NCI-H82 treated with DMSO at 0.1 percent for 48 hours (cell line): Measurements from ENCODE around the gene GRID1.
"Not testable (repeated sequence)": the region's sequence is repeated elsewhere in the genome, so short reads cannot be mapped to it uniquely, and the experiment has no call there.

ENCODE experiments used
- DNase-seq: peaks from one replicate; lab custom pipeline; 2025; ENCODE audit not compliant: unreplicated experiment; lab: John Stamatoyannopoulos, UW

The GRID1 gene

DNA sequence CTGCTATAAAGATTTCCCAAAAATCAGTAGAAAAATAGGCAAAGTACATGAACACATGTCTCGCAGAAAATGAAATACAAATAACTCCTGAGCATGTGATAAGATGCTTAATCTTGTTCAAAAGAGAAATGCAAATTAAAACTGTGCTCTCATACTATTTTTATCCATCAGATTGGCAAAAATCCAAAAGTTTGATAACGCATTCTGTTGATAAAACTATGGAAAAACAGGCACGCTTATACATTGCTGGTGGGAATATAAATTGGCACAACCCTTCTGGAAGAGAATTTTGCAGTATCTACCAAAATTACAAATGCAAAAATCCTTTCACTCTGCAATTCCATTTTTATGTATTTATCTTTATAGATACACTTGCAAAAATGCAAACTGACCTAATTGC is 315.0 kb downstream of the GRID1 start:
- no peak for DNase-seq

DNA sequence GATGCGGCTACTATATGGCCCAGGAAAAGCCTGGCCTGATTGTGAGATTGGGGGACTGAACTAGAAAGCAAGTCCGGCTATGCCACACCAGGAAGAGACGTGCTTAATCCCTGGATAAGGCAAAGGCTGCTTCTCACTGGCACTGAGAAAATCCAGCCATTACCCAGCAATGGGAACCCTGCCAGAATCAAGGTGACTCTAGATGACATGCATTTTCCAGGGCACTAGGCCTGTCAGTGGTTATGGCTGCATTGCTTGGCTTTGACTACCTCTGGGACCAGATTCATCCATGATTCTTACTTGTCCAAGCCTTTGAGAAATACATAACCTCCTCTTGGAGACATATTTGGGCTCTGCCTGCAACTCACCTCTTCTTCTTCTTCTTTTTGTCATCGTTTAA is 317.2 kb downstream of the GRID1 start:
- DNase-seq, result no peak

DNA sequence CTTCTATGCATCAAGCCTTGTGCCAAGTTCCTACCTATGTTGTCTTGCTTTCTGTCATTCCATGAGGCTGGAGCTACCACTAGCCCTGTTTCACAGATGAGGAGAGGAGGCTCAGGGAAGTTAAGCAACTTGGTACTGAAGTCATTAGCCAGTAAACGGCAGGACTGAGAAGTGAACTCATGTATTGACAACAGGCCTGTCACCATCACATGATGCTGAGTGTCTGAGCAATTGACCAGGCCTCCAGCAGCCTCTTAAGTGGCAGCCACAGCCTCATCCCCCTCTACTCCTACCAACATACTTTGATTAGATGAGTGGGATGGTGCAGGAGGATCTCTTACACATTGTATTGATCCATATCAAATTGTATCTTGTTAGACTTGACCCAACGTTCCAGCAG is 317.6 kb downstream of the GRID1 start:
- DNase-seq, result no peak

DNA sequence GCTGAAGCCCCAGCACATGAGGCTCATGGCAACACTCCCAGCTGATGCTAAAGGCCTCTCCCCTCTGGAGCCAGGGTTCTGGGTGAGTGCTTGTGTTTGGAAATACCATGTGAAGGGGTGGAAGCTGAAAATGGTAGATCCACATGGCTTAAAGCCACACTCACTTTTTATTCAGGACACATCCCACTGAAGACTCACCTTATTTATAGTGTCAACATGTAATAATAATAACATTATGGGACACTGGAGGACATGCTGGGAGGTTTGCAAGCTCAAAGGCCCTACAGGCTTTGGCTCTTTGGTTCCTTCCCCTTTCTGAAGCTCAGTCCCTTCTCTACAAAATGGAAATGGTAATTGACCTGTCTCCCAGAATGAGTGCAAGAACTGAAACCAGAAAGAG is 318.0 kb downstream of the GRID1 start:
- DNase-seq, result no peak

DNA sequence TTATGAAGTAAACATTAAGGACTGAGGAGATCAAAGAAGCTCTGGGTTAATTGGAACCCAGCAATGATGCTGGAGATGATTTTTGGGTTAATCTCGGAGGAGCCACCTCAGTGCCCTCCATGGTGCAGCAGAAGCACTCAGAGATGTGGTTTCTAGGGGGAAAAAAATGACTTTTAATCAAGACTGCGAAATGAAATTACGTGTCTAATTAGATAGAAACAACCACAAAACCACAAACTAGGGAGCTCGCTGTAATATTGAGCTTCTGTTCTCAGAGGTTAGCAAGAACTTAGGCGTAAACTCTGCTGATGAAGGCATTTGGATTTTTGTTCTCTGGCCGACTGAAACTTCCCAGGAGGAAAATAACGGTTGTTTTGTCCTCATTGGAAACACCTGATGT is 319.0 kb downstream of the GRID1 start:
- DNase-seq, result no peak

DNA sequence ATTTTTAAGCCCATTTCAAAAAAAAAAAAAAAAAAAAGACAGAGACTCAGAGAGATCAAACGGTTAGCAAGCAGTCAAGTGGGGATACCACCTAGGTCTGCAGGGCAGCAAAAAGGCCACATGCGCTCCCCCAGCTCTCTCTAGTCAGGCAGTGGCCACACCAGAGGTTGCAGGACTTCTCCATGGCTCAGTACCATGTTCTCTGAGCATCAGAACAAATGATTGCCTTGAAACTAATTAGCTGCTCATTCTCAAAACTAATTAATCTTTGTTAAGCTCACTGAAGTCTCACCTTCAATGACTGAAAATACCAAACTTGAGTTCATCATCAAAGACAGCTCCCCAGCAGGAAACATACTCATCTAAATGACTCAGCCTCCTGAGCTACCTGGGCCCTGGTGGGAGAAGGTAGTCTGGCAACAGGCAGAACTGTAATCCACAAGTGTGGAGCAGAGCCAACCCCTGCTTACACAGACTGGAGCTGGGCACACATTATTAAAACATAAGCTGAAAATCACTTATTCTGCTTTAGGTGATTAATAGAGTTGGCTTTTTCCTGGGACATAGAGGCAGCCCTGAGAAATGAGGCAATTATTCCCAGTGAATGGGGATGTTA is 319.6 kb downstream of the GRID1 start:
- DNase-seq, result no peak

DNA sequence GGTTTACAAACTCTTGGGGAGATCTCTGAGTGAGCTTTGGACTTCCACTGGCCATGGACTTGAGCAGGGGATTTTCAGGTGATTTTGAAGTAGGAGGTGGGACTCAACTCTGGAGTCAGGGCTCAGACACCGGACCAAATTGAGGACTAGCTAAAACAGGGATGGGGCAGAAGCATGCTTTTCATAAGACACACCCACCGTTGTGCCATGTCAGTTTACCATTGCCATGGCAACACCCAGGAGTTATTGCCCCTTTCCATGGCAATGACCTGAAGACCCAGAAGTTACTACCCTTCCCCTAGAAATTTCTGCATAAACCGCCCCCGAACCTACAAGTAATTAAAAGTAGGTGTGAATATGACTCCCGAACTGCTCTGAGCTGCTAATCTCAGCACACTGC is 320.7 kb downstream of the GRID1 start:
- no peak for DNase-seq

DNA sequence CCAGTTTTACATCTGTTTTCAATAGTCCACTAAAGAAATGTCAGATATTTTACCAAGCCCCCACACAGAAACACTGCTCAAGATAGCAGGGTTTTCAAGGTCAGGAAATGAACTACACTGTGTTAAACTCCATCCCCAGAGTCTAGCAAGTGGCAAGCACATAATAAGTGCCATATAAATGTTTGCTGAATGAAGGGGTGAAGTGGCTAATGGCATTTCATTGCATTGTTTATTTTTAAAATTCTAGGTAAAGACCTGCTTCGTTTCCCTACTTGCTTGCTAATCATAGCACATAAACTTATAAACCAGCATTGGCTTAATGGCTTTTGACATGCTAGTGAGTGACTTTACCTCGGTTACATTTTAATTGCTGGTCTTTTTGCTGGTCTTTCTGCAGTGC is 322.6 kb downstream of the GRID1 start:
- no peak for DNase-seq

DNA sequence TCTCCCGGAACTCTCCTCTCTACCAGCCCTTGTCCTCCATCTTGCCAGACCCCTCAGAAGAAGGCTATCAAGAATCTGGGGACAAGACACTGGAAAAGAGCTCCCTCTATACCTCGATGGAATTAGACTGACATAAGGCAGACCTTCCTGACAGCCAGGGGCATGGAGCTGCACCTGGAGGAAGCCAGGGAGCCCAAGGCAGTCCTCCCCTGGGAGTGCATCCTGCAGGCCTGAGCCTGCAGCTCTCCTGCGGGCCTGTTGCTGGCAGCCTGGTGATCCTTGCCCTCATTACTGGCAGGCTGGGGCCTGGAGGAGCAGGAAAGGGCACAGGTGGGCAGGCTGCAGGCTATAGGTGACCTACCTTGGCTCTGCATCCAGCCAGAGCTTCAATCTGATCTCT is 323.4 kb downstream of the GRID1 start:
- DNase-seq, result no peak

DNA sequence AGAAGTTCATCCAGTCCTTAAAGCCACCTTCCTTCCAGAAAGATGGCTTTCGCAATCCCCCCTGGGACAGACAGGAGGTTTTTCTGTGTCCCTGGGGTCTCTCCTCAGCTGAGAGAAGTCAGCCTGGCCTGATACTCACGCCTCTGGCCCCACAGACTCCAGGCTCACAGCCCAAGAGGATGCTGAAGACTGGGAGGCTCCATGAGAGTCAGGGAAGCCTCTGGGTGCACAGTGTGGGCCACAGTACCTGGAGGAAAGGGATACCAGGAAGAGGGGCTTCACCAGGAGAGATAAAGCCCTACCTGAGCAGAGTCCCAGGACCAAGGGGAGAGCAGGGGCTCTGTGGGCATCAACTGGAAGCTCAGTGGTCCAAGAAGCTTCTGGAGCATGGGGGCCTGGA is 324.4 kb downstream of the GRID1 start:
- DNase-seq, result no peak

DNA sequence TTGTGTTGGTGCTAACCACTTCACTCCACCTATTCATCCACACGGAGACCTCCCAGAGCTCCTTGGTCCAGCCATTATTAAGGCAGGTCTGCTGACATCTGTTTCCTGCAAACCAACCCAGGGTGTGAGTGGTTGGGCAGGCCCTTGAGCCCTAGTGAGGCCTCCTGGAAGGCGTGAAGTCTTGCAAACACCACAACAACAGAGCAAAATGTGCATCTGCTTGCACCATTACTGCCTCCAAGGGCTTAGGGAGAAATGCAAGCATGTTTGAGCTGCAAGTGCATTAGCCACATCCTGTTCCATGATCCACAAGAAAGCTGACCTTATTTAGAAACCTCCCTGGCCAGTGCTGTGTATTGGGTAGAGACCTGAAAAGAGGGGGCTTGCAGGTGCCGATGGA is 325.5 kb downstream of the GRID1 start:
- DNase-seq, result no peak

DNA sequence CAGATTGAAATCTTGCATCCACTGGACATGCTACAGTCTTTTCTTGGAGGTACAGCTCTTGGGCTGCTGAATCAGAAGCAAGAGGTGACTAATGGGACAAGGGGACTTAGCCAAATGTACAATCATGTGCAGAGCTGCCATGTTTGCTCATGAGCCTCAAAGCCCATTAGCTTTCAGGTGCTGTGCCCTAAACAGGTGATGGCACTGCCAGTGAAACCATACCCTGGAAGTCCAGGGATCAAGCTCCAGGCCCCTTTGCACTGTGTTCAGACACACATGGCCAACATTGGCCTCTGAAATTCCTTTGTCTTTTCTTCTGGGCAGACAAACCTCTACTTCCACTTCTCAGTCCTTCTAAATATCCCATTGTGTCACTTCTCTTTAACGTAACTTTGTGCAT is 328.2 kb downstream of the GRID1 start:
- no peak for DNase-seq

DNA sequence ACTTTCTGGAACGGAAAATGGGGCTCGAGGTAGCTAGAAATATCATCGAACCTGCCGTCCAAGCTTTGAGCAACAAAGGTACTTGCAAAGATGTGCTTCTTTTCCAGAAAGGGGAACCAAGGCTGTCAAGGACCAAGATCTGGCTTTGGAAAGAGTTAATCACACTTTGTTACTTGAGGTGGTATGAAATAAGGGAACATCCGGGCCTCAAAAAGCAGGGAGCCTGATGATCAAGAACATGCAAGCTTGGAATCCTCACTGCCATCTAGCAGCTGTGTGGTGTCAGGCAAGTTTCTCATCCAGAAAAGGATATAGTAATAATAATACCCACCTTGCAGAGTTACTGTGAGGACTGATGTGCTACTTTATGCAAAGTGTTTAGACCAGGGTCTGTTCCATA is 329.5 kb downstream of the GRID1 start:
- DNase-seq, result no peak

DNA sequence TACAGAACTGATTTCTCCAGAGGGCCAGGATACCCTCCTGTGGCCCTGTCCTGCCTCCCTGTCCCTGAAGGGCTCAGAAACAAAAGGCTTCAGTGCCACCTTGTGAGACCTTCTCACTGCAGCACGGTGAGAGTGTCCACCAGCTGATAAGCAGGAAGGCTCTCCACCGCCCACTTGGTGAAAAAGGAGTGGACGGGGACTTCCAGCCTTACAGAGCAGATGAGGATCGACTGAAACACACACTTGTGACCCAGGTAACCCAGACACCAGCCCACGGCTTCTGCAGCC is 330.1 kb downstream of the GRID1 start:
- DNase-seq, result no peak

DNA sequence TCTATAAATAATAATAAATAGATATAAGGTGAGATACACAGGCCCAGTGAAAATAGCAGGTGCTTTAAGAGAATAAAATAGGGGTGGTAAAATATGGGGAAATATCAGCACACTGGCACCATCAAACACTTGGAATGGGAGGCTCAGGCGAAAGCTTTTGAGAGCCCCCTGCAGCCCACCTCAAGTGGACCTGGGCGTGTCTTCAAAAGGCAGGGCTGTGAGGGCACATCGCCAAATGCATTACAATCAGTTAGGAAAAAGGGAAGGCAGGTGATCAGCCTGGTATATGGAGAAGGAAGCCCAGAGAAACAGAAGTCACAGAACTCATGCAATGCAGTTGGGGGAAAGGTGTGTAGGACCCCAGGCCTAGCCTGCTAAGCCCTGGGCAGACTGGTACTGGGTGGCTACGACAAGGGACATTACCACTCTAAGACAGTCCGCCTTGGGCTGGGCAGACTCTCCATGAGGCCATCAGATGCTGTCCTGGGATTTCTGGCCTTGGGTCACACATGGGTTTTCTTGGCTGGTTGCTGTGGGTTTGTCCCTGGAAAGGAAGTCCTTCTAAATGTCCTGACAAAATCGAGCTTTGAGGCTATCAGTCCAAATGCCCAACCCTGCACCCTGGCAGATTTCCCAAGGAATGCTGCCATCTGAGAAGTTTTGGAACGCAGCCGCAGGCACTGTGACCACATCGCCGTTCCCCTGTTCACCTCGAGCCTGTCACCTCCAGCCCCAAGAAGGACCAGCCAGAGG is 330.6 kb downstream of the GRID1 start:
- no peak for DNase-seq

DNA sequence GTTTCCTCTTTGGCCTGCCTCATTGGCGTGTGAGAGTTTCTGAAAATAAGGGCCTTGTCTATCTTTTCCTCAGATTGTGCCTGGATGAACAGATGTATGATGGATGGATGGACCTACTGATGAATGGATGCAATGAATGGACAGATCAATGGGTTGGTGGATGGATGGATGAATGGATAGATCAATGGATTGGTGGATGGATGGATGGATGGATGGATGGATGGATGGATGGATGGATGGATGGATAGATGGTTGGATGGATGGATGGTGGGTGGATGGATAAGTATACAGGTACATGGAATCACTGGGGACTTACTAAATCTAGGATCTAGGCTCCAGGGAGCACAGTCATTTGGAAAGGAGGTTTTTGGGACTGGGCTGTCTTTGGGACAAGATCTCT is 331.9 kb downstream of the GRID1 start:
- DNase-seq, result no peak

DNA sequence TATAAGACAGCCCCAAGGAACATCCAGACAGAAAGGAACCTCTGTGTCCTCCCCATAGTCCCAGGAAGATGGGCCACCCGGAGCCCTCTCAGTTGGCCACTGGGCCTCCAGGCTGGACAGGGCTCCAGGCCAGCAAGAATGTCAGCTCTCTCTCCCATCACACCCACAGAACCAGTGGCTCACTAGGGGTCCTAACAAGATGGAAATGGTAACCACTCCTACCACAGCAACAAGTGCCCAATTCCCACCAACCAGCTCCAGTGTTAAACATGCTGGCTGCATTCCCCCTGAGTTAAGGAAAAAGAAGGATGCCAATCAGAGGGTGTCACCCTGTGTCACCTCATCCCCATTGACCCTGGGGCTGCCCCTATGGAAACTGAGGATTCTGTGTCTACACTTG is 333.0 kb downstream of the GRID1 start:
- DNase-seq, result no peak

DNA sequence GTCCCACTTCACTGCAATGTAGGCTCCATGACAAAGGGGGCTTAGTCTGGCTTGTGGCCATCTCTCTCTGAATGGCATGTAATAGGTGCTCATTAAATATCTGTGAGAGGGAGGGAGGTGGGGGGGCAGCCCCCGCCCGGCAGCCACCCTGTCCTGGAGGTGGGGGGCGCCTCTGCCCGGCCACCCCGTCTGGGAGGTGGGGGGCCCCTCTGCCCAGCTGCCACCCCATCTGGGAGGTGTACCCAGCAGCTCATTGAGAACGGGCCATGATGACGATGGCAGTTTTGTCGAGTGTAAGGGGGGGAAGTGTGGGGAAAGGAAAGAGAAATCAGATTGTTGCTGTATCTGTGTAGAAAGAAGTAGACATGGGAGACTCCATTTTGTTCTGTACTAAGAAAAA is 334.5 kb downstream of the GRID1 start:
- not testable (repeated sequence) for DNase-seq

DNA sequence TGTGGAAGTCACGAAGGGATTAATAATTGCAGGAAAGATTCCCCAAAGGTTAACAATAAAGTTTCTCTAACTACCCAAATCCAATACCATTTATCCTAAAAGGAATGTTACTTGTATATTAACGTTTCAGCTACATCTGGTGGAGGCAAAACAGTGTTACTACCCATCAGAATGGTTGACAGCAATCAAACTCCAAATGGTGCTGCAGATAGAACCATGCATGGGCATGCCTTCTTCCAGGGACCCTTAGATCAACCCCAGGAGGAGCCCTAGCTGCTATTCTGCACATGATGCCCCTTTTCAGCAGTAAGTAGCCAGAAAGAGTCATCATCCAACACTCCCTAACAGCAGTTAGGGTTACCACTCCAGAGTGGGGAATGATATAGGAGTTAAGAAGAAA is 336.3 kb downstream of the GRID1 start:
- no peak for DNase-seq

DNA sequence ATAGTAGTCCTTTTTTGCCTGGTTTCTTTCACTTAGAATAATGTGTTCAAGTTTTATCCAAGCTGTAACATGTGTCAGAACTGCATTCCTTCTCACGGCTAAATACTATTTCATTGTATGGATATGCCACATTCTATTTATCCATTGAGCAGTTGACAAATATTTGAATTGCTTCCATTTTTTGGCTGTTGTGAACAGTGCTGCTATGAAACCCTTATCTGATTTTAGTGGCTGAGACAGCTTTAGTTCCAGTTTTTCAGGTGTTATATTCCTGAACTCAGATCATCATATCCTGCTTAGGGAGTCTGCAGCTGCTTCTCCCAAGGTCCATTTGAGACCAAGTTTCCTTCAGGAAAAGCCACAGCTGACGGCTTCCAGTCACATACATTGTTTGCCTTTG is 339.2 kb downstream of the GRID1 start:
- no peak for DNase-seq

DNA sequence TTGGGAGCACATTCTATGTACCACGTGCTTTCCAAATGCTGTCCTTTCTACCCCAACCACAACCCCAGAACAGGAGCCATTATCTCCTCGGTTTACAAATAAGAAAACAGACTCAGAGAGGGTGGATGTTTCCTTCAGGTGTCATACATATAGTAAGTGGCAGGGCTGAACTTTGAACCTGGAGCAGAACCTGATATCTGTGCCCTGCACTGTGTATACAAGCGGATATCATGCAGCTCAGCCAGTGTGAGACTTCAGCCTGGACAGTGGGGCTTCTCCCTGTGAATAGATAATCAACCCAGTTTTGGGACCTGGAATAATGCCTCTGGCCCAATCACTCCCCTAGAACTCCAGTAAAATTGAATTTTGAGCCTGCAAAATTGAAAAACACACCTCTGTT is 341.1 kb downstream of the GRID1 start:
- DNase-seq, result no peak

DNA sequence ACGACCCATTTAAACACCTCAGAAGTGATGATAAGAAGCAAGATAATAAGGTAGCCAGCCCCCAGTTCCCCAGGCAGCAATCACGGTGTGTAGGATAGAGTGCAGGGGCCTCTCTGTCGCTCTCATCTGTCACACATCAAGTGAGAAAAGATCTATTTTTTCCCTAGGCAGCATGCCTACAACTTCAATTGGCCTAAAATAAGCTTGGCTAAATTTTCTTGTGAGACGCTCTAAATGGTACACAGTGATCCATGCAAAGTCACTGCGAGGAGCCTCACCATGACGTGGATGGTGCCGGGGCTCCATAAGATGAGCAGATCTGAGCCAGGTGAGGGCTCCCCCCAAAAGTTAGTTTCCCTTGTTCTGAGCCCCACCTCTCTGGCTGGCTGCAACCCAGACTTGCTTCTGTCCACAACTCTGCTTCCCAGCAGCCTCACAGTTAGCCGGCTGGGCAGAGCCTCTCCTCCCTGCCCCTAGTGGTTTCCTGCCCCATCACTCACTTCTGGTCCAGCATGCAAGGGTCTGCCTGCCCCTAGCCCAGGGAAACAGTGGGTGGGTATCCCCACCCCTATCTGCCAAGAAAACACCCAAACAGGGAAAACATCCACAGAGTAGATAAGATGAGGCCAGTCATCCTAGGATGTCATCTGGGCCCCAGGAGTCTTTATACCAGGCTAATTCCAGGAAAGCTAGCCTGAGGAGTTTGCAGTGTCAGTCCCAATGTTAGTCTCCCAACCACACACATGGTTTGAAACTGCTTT is 342.1 kb downstream of the GRID1 start:
- no peak for DNase-seq

DNA sequence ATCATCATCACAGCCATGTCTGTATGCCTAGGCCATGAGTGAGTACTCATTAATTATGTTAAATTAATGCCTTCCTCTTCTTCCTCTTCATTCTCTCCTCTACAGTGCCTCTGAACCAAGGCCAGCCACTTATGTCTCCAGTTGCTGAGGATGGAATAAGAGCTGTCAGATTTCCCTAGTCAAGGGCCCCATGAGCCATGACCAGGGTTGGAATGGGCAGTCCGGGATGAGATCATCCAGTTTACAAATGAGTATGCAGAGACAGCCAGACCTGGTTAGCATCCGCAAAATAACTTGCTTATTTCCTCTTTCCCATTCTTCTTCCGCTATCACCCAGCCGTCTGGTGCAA is 342.7 kb downstream of the GRID1 start:
- DNase-seq, result no peak
